B cell (primary cell): Measurements from ENCODE around the gene RIPK3.

ENCODE experiments used
- CTCF ChIP-seq: fragments of 200-600 bp; IDR thresholded peaks from one replicate; pipeline ENCODE4 v1.8.0; 2022; ENCODE audit warnings: antibody characterized with exemption, mild to moderate bottlenecking
- EZH2 ChIP-seq: IDR thresholded peaks from 2 replicates; pipeline ENCODE4 v1.6.1; 2012; ENCODE audit warnings: borderline replicate concordance, low read depth, mild to moderate bottlenecking, moderate library complexity, low read length; ENCODE audit not compliant: insufficient read depth, poor library complexity, severe bottlenecking

- TF ChIP-seq CTCF = no peak
- TF ChIP-seq EZH2 = no peak
These were observed 37.3 kb upstream of the RIPK3 start for GRCh38 chr14:24377126-24377525.
